Fibroblast of lung (primary cell): ENCODE measurements around the gene NUDT13. TPM values are rescaled to one million over a fixed set of nuclear protein-coding genes. Genes with fewer than 3 reads are reported as not detected.
A peak's percentile ranks its signal among the peaks of the same experiment; 100 is the strongest.

ENCODE experiments used
- DNase-seq, 2 donors: peaks; one replicate each; pipeline versions ENCODE4 v3.0.0 to v3.0.0-alpha.2; 2010; ENCODE audit warnings: low read depth in 2 of 2
- H2AFZ ChIP-seq: 2 replicates; pipeline ENCODE4 v1.5.1; 2012; ENCODE audit warnings: low read length, control low read depth, inconsistent platforms
- H3K27ac ChIP-seq: 2 replicates; pipeline ENCODE4 v1.5.1; 2011; ENCODE audit warnings: low read length, control low read depth; ENCODE audit not compliant: insufficient read depth
- H3K27me3 ChIP-seq: 2 replicates; pipeline ENCODE4 v1.5.1; 2011; ENCODE audit warnings: mild to moderate bottlenecking, low read length; ENCODE audit not compliant: control insufficient read depth, insufficient read depth
- H3K36me3 ChIP-seq: 2 replicates; pipeline ENCODE4 v1.5.1; 2011; ENCODE audit warnings: low read length; ENCODE audit not compliant: control insufficient read depth, insufficient read depth
- H3K4me1 ChIP-seq: 2 replicates; pipeline ENCODE4 v1.5.1; 2011; ENCODE audit warnings: low read length; ENCODE audit not compliant: control insufficient read depth, insufficient read depth; ENCODE audit errors: extremely low read depth
- H3K4me2 ChIP-seq: 2 replicates; pipeline ENCODE4 v1.5.1; 2011; ENCODE audit warnings: low read length, control low read depth; ENCODE audit not compliant: insufficient read depth; ENCODE audit errors: extremely low read depth
- H3K4me3 ChIP-seq, 4 experiments: fragments of 200-600 bp in 1 of 4; sonication (generic) in 1 of 4; replicated peaks in 1 of 4; 2 replicates each; pipeline ENCODE4 v1.5.1; 2011 to 2016; ENCODE audit warnings: low read length in 4 of 4, low read depth in 3 of 4, mild to moderate bottlenecking in 3 of 4, control low read depth in 2 of 4, inconsistent platforms in 1 of 4, mixed read lengths in 1 of 4; ENCODE audit not compliant: insufficient read depth in 1 of 4; ENCODE audit errors: control extremely low read depth in 1 of 4
- H3K79me2 ChIP-seq: 2 replicates; pipeline ENCODE4 v1.5.1; 2012; ENCODE audit warnings: mild to moderate bottlenecking, low read length, inconsistent platforms; ENCODE audit not compliant: control insufficient read depth, insufficient read depth
- H3K9ac ChIP-seq: 2 replicates; pipeline ENCODE4 v1.5.1; 2011; ENCODE audit warnings: mild to moderate bottlenecking, low read length, control low read depth; ENCODE audit not compliant: insufficient read depth
- H3K9me3 ChIP-seq: 2 replicates; pipeline ENCODE4 v1.5.1; 2012; ENCODE audit warnings: low read depth, low read length; ENCODE audit not compliant: control insufficient read depth, insufficient read depth
- H4K20me1 ChIP-seq: 2 replicates; pipeline ENCODE4 v1.5.1; 2011; ENCODE audit warnings: low read length; ENCODE audit not compliant: control insufficient read depth, insufficient read depth; ENCODE audit errors: extremely low read depth
- CTCF ChIP-seq, 2 donors: IDR thresholded peaks in 1 of 2; conservative IDR thresholded peaks in 1 of 2; 1 replicate in 1 of 2; 2 replicates in 1 of 2; pipeline ENCODE4 v1.5.1; 2011 to 2012; ENCODE audit warnings: low read length in 2 of 2, control low read depth in 1 of 2, inconsistent platforms in 1 of 2, low read depth in 1 of 2, mild to moderate bottlenecking in 1 of 2
- EZH2 ChIP-seq: IDR thresholded peaks from 2 replicates; pipeline ENCODE4 v1.5.1; 2012; ENCODE audit warnings: low read length, control low read depth, mild to moderate bottlenecking; ENCODE audit errors: missing control alignments
- polyA plus RNA-seq, 2 donors: library from polyadenylated mRNA; depleted of rRNA in 1 of 2; stranded (reverse) in 1 of 2; unstranded in 1 of 2; fragments of >200 nt; gene quantifications; 2 replicates each; pipeline ENCODE4 v1.2.1, GENCODE V29; 2011 to 2012; ENCODE audit warnings: missing spikeins in 1 of 2
- total RNA-seq: library from RNA; depleted of rRNA; stranded (reverse); fragments of >200 nt; gene quantifications from 2 replicates; pipeline ENCODE4 v1.2.1, GENCODE V29; 2014

NUDT13 gene
- total and polyA plus RNA-seq, 2 donors (not counting 1 experiment from before 2014, with no cell fraction given) = 1.8 to 2.1 TPM

DNA sequence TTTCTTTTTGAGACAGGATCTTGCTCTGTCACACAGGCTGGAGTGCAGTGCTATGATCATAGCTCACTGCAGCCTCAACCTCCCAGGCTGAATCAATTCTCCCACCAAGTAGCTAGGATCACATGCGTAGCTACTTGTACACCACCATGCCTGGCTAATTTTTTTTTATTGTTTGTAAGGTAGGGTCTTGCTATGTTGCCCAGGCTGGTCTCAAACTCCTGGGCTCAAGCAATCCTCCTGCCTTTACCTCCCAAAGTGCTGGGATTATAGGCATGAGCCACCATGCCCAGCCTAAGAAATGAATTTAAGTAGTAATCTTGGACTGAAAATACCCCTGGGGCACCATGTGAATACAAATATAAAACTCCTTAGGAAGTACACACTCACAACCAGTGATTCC, 5.8 kb downstream of the NUDT13 start:
- no peaks in the 10 kb centered on the region for H3K36me3 ChIP-seq
- DNase-seq = no peak
- TF ChIP-seq EZH2 (no peak), CTCF (conservative IDR thresholded peaks at IDR 0.05 in 1 of 2, IDR thresholded peaks at IDR 0.05 in 1 of 2; ENCODE audit: low read depth in 1 of 2, low read length in 2 of 2) (no peak)
- H3K4me2 ChIP-seq = no peak overlapping the region
- H3K27ac ChIP-seq = no peak overlapping the region
- no peaks in the 10 kb centered on the region for H3K9me3 ChIP-seq
- H3K79me2 ChIP-seq = no peaks in the 10 kb centered on the region
- H3K4me3 ChIP-seq = no peak overlapping the region
- no peaks in the 10 kb centered on the region for H4K20me1 ChIP-seq
- no peaks in the 10 kb centered on the region for H3K27me3 ChIP-seq
- no peak overlapping the region for H2AFZ ChIP-seq
- H3K4me1 ChIP-seq = peaks cover 6% of the 10 kb centered on the region
- no peak overlapping the region for H3K9ac ChIP-seq

- Histone ChIP-seq H4K20me1 (no peaks in the 10 kb centered on the region), H3K36me3 (no peaks in the 10 kb centered on the region), H3K9me3 (no peaks in the 10 kb centered on the region), H3K4me2 (peak overlapping the region; percentile 42), H3K9ac (peak overlapping the region; percentile 5), H3K27ac (peak overlapping the region; percentile 41), H3K27me3 (no peaks in the 10 kb centered on the region), H3K4me3 (peak overlapping the region in 1 of 4 experiments; percentile 19), H3K79me2 (no peaks in the 10 kb centered on the region), H2AFZ (no peak overlapping the region), H3K4me1 (peaks cover 4% of the 10 kb centered on the region)
- TF ChIP-seq CTCF (conservative IDR thresholded peaks at IDR 0.05 in 1 of 2, IDR thresholded peaks at IDR 0.05 in 1 of 2; ENCODE audit: low read depth in 1 of 2, low read length in 2 of 2) (no peak), EZH2 (no peak)
- peak; percentile 42 to 60 for DNase-seq
Measured at GRCh38 chr10:73117976-73118743, 7.9 kb downstream of the NUDT13 start.

DNA sequence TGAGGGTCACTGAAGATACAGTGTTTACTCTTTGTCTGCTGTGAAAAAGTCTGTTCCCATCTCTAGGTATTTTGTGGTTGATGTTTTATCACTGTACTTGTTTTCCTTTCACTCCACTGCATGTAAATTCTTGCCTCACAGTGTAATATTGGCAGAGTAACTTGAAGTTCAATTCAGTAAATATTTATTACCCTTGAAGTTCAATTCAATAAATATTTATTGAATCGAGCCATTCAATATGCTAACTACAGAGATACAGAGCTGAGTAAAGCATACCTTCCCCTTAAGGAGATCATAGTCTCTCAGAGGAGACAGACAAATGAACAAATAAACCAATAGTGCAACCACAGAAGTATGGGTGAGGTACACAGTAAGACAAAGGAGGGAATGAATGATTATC, 9.2 kb downstream of the NUDT13 start:
- no peak overlapping the region for H3K27ac ChIP-seq
- H3K9ac ChIP-seq = no peak overlapping the region
- H4K20me1 ChIP-seq = no peaks in the 10 kb centered on the region
- H3K4me3 ChIP-seq = no peak overlapping the region
- H3K27me3 ChIP-seq = no peaks in the 10 kb centered on the region
- H2AFZ ChIP-seq = no peak overlapping the region
- peaks cover 4% of the 10 kb centered on the region for H3K4me1 ChIP-seq
- no peaks in the 10 kb centered on the region for H3K79me2 ChIP-seq
- TF ChIP-seq CTCF (conservative IDR thresholded peaks at IDR 0.05 in 1 of 2, IDR thresholded peaks at IDR 0.05 in 1 of 2; ENCODE audit: low read depth in 1 of 2, low read length in 2 of 2) (no peak), EZH2 (no peak)
- H3K9me3 ChIP-seq = no peaks in the 10 kb centered on the region
- no peak for DNase-seq
- H3K4me2 ChIP-seq = no peak overlapping the region
- H3K36me3 ChIP-seq = peaks cover 2% of the 10 kb centered on the region
